K562 (cell line): ENCODE measurements around the gene KRTAP12-2. TPM values are rescaled to one million over a fixed set of nuclear protein-coding genes. Genes with fewer than 3 reads are reported as not detected.

Source experiments
- ATAC-seq: fragments of 200-7000 bp; cut with Tn5 transposase; 3 replicates; pipeline ENCODE4 v1.9.1; 2020; ENCODE audit warnings: moderate library complexity
- BruUV-seq: library from RNA; stranded (reverse); fragments of 400-500 nt; replicated peaks from 2 replicates; lab custom pipeline; 2021; lab: Mats Ljungman, UMichigan
- CTCF ChIA-PET: fragments of 300-600 bp; formaldehyde crosslinking; extraction: SDS; loops from one replicate; lab custom pipeline; 2021; ENCODE audit warnings: low intra/inter-chr PET ratio; lab: Yijun Ruan, JAX
- POLR2A ChIA-PET: fragments of 300-600, 350-650 bp; sonication (Branson Sonifier 250); formaldehyde crosslinking; extraction: SDS; loops from one replicate; lab custom pipeline; 2021; ENCODE audit warnings: antibody characterized with exemption, inconsistent platforms; lab: Yijun Ruan, JAX
- DNase-seq, 4 experiments: peaks; one replicate each; pipeline versions ENCODE4 v3.0.0 to v3.0.0-alpha.2; 2011 to 2018; ENCODE audit warnings: low spot score in 3 of 4, mixed read lengths in 3 of 4; ENCODE audit errors: extremely low read depth in 1 of 4
- FAIRE-seq: peaks from 2 replicates; lab custom pipeline; 2011; peaks lifted over from hg19 to GRCh38; lab: Jason Lieb, UNC
- H2AFZ ChIP-seq: 2 replicates; pipeline ENCODE4 v1.6.0; 2011; ENCODE audit warnings: low read depth, low read length, control low read depth, inconsistent platforms
- H3K27ac ChIP-seq: fragments of 200-600 bp; 3 replicates; pipeline ENCODE4 v1.8.0; 2011; ENCODE audit warnings: low read depth, mild to moderate bottlenecking, control low read depth, inconsistent platforms, low read length, moderate library complexity, mixed read lengths; ENCODE audit errors: extremely low read depth
- H3K27me3 ChIP-seq, 2 experiments: fragments of 300-600 bp in 1 of 2; 2 replicates in 1 of 2; 3 replicates in 1 of 2; pipeline versions ENCODE4 v1.6.0 to v1.8.0; 2011; ENCODE audit warnings: inconsistent platforms in 2 of 2, low read length in 2 of 2, mild to moderate bottlenecking in 1 of 2, mixed read lengths in 1 of 2, moderate library complexity in 1 of 2; ENCODE audit not compliant: control insufficient read depth in 2 of 2, insufficient read depth in 2 of 2
- H3K36me3 ChIP-seq: fragments of 300-600 bp; 3 replicates; pipeline ENCODE4 v1.8.0; 2011; ENCODE audit warnings: mild to moderate bottlenecking, low read length, inconsistent platforms; ENCODE audit not compliant: control insufficient read depth, insufficient read depth
- H3K4me1 ChIP-seq, 2 experiments: fragments of 200-600 bp in 1 of 2; replicated peaks in 1 of 2; 2 replicates in 1 of 2; 3 replicates in 1 of 2; pipeline versions ENCODE4 v1.5.1 to v1.8.0; 2011; ENCODE audit warnings: inconsistent platforms in 2 of 2, low read length in 2 of 2, mild to moderate bottlenecking in 1 of 2, mixed read lengths in 1 of 2, moderate library complexity in 1 of 2; ENCODE audit not compliant: control insufficient read depth in 2 of 2, insufficient read depth in 2 of 2
- H3K4me2 ChIP-seq: 2 replicates; pipeline ENCODE4 v1.6.1; 2011; ENCODE audit warnings: low read length, control low read depth, inconsistent platforms, mixed read lengths; ENCODE audit not compliant: insufficient read depth
- H3K4me3 ChIP-seq: fragments of 200-600 bp; sonication (generic), shearing (Covaris generic); 2 replicates; pipeline ENCODE4 v1.5.1; 2016; ENCODE audit warnings: control low read depth, inconsistent platforms
- H3K79me2 ChIP-seq: fragments of 200-600 bp; 3 replicates; pipeline ENCODE4 v1.8.0; 2011; ENCODE audit warnings: low read length, inconsistent platforms; ENCODE audit not compliant: control insufficient read depth, insufficient read depth
- H3K9ac ChIP-seq, 2 experiments: 2 replicates each; pipeline versions ENCODE4 v1.6.0 to v1.6.1; 2011; ENCODE audit warnings: low read depth in 2 of 2, low read length in 2 of 2, control low read depth in 1 of 2, inconsistent platforms in 1 of 2, mild to moderate bottlenecking in 1 of 2, mixed read lengths in 1 of 2; ENCODE audit not compliant: insufficient read depth in 1 of 2
- H3K9me1 ChIP-seq: one replicate; pipeline ENCODE4 v1.6.0; 2011; ENCODE audit warnings: inconsistent platforms, mild to moderate bottlenecking, low read length, moderate library complexity; ENCODE audit not compliant: control insufficient read depth, insufficient read depth
- H3K9me3 ChIP-seq: replicated peaks from 2 replicates; pipeline ENCODE4 v1.5.1; 2011; ENCODE audit warnings: low read depth, low read length, inconsistent platforms; ENCODE audit not compliant: control insufficient read depth, insufficient read depth
- H4K20me1 ChIP-seq: replicated peaks from 2 replicates; pipeline ENCODE4 v1.6.1; 2011; ENCODE audit warnings: low read length, inconsistent platforms, mixed read lengths; ENCODE audit not compliant: control insufficient read depth, insufficient read depth
- RHOXF2B ChIP-seq: fragments of 250-450 bp; sonication (Bioruptor Pico); conservative IDR thresholded peaks from 2 replicates; pipeline ENCODE4 v1.5.1; 2021
- SMARCA5 ChIP-seq: fragments of 450-650 bp; IDR thresholded peaks from 2 replicates; pipeline ENCODE4 v1.6.1; 2016
- ZNF282 ChIP-seq: sonication (generic); formaldehyde crosslinking; IDR thresholded peaks from 2 replicates; pipeline ENCODE4 v1.8.1; 2023; ENCODE audit warnings: missing genetic modification reagents
- WGBS: fragments of 100-300 bp; shearing (Covaris generic); methylation state at CpG from one replicate; pipeline ENCODE4 v1.1.6; 2016; ENCODE audit warnings: low coverage, mixed read lengths; ENCODE audit not compliant: insufficient coverage; ENCODE audit errors: missing lambda C conversion rate; 5-methylcytosine and 5-hydroxymethylcytosine counted together
- in situ Hi-C: fragments of 300-500 bp; cut with MboI; formaldehyde crosslinking; loops from 4 replicates; pipeline ENCODE4 v1.15.0; 2018; ENCODE audit warnings: inconsistent platforms, mixed read lengths
- intact Hi-C: fragments of 100-400 bp; cut with micrococcal nuclease; formaldehyde crosslinking; loops from 2 replicates; pipeline ENCODE4 v1.14.2; 2022
- polyA plus RNA-seq, 8 experiments: library from polyadenylated mRNA; depleted of rRNA in 4 of 8; stranded (reverse) in 5 of 8; unstranded in 3 of 8; fragments of >200 nt; fragmentation: Nextera tagmentation in 2 of 8; fragmentation: Illumina TruSeq in 1 of 8; extraction: Ambion mirVana in 2 of 8; extraction: Trizol in 1 of 8; gene quantifications; 2 replicates each; pipeline versions ENCODE4 v1.2.1 to v1.2.3, GENCODE V29; 2011 to 2014; ENCODE audit warnings: inconsistent platforms in 1 of 8, missing spikeins in 1 of 8
- total RNA-seq, 7 experiments: library from RNA; depleted of rRNA in 6 of 7; stranded (reverse); fragments of >200 nt in 6 of 7; fragmentation: Illumina TruSeq in 2 of 7; extraction: Trizol in 2 of 7; gene quantifications; 2 replicates each; pipeline versions ENCODE4 v1.2.1 to v1.2.3, GENCODE V29; 2011 to 2021; ENCODE audit warnings: low replicate concordance in 1 of 7
- TF ChIP-seq, protein P1 (sequence below): fragments of 450-650 bp; IDR thresholded peaks from 2 replicates; pipeline ENCODE4 v1.6.1; 2016; ENCODE audit warnings: mild to moderate bottlenecking, moderate library complexity
- TF ChIP-seq, protein P2 (sequence below): fragments of 250-450 bp; sonication (Bioruptor Pico); IDR thresholded peaks from 2 replicates; pipeline ENCODE4 v1.8.0; 2022; ENCODE audit warnings: moderate library complexity, mild to moderate bottlenecking, inconsistent platforms

KRTAP12-2 gene
- total and polyA plus RNA-seq, 9 of the 15 experiments (the other 6 are each of a cell fraction or from before 2014, with no cell fraction given), result not detected

DNA sequence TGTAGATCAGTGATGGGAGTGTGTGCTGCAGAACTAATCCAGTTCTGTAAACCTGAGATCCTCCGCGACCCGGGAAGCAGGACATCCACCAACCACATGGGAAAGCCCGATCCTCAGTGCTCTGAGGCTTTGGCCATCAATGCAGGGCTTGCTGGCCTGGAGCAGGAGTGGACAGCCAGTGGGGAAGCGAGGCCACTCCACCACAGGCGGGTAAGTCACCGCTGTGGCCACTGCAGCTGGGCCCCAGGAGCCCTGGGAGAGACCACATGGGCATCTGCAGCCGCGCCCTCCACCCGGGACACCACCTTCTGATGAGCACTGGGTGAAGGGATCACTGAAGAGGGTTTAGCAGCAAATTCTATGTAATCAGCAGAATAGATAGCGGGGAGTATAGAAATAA, 14.4 kb upstream of the KRTAP12-2 start:
- CTCF ChIA-PET, result no interaction called here
- no TSS peak for BruUV-seq
- no peak for FAIRE-seq
- TF ChIP-seq, protein P1, sequence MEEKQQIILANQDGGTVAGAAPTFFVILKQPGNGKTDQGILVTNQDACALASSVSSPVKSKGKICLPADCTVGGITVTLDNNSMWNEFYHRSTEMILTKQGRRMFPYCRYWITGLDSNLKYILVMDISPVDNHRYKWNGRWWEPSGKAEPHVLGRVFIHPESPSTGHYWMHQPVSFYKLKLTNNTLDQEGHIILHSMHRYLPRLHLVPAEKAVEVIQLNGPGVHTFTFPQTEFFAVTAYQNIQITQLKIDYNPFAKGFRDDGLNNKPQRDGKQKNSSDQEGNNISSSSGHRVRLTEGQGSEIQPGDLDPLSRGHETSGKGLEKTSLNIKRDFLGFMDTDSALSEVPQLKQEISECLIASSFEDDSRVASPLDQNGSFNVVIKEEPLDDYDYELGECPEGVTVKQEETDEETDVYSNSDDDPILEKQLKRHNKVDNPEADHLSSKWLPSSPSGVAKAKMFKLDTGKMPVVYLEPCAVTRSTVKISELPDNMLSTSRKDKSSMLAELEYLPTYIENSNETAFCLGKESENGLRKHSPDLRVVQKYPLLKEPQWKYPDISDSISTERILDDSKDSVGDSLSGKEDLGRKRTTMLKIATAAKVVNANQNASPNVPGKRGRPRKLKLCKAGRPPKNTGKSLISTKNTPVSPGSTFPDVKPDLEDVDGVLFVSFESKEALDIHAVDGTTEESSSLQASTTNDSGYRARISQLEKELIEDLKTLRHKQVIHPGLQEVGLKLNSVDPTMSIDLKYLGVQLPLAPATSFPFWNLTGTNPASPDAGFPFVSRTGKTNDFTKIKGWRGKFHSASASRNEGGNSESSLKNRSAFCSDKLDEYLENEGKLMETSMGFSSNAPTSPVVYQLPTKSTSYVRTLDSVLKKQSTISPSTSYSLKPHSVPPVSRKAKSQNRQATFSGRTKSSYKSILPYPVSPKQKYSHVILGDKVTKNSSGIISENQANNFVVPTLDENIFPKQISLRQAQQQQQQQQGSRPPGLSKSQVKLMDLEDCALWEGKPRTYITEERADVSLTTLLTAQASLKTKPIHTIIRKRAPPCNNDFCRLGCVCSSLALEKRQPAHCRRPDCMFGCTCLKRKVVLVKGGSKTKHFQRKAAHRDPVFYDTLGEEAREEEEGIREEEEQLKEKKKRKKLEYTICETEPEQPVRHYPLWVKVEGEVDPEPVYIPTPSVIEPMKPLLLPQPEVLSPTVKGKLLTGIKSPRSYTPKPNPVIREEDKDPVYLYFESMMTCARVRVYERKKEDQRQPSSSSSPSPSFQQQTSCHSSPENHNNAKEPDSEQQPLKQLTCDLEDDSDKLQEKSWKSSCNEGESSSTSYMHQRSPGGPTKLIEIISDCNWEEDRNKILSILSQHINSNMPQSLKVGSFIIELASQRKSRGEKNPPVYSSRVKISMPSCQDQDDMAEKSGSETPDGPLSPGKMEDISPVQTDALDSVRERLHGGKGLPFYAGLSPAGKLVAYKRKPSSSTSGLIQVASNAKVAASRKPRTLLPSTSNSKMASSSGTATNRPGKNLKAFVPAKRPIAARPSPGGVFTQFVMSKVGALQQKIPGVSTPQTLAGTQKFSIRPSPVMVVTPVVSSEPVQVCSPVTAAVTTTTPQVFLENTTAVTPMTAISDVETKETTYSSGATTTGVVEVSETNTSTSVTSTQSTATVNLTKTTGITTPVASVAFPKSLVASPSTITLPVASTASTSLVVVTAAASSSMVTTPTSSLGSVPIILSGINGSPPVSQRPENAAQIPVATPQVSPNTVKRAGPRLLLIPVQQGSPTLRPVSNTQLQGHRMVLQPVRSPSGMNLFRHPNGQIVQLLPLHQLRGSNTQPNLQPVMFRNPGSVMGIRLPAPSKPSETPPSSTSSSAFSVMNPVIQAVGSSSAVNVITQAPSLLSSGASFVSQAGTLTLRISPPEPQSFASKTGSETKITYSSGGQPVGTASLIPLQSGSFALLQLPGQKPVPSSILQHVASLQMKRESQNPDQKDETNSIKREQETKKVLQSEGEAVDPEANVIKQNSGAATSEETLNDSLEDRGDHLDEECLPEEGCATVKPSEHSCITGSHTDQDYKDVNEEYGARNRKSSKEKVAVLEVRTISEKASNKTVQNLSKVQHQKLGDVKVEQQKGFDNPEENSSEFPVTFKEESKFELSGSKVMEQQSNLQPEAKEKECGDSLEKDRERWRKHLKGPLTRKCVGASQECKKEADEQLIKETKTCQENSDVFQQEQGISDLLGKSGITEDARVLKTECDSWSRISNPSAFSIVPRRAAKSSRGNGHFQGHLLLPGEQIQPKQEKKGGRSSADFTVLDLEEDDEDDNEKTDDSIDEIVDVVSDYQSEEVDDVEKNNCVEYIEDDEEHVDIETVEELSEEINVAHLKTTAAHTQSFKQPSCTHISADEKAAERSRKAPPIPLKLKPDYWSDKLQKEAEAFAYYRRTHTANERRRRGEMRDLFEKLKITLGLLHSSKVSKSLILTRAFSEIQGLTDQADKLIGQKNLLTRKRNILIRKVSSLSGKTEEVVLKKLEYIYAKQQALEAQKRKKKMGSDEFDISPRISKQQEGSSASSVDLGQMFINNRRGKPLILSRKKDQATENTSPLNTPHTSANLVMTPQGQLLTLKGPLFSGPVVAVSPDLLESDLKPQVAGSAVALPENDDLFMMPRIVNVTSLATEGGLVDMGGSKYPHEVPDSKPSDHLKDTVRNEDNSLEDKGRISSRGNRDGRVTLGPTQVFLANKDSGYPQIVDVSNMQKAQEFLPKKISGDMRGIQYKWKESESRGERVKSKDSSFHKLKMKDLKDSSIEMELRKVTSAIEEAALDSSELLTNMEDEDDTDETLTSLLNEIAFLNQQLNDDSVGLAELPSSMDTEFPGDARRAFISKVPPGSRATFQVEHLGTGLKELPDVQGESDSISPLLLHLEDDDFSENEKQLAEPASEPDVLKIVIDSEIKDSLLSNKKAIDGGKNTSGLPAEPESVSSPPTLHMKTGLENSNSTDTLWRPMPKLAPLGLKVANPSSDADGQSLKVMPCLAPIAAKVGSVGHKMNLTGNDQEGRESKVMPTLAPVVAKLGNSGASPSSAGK, result no peak
- TF ChIP-seq SMARCA5 (no peak), ZNF282 (CRISPR knock-in tag) (no peak), RHOXF2B (no peak)
- TF ChIP-seq, protein P2, sequence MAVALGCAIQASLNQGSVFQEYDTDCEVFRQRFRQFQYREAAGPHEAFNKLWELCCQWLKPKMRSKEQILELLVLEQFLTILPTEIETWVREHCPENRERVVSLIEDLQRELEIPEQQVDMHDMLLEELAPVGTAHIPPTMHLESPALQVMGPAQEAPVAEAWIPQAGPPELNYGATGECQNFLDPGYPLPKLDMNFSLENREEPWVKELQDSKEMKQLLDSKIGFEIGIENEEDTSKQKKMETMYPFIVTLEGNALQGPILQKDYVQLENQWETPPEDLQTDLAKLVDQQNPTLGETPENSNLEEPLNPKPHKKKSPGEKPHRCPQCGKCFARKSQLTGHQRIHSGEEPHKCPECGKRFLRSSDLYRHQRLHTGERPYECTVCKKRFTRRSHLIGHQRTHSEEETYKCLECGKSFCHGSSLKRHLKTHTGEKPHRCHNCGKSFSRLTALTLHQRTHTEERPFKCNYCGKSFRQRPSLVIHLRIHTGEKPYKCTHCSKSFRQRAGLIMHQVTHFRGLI (CRISPR knock-in tag), result no peak

More for the DNA sequence above, 14.4 kb upstream of the KRTAP12-2 start:
- POLR2A ChIA-PET, result interaction anchor here (1.6 kb wide), 1 partner anchor 10 kb away, joined by 4 read pairs; no protein-coding TSS in a partner anchor
- H3K9me3 ChIP-seq, result no peaks in the 10 kb centered on the region
- H3K9me1 ChIP-seq, result no peaks in the 10 kb centered on the region
- peaks cover 0 to 6% of the 10 kb centered on the region in 2 experiments; a peak in 2 of 5 replicates for H3K4me1 ChIP-seq
- H3K27ac ChIP-seq, result no peak overlapping the region
- in situ Hi-C loops, result no loop called here
- DNase-seq, result no peak
- peaks cover 9 to 36% of the 10 kb centered on the region in 2 experiments for H3K27me3 ChIP-seq
- intact Hi-C loops, result no loop called here
- WGBS, result 3% methylated on average over 11 of the region's 11 CpGs
- 0 out of 2 replicates have a peak, but pooled peaks cover 2% of the 10 kb centered on the region for H4K20me1 ChIP-seq
- ATAC-seq, result no peak
- H3K4me2 ChIP-seq, result no peak overlapping the region
- H3K36me3 ChIP-seq, result no peaks in the 10 kb centered on the region
- H3K9ac ChIP-seq, result no peak overlapping the region
- no peaks in the 10 kb centered on the region for H3K79me2 ChIP-seq
- H3K4me3 ChIP-seq, result no peak overlapping the region
- H2AFZ ChIP-seq, result no peak overlapping the region
